Astrocyte of the cerebellum (primary cell): ENCODE measurements around the gene COL16A1.

Experiments
- DNase-seq: peaks from one replicate; pipeline ENCODE4 v3.0.0-alpha.2; 2011; ENCODE audit warnings: low read depth
- H3K4me3 ChIP-seq: 2 replicates; pipeline ENCODE4 v1.5.1; 2011; ENCODE audit warnings: mild to moderate bottlenecking, low read depth, low read length, moderate library complexity
- in situ Hi-C: cut with HindIII; loops from 2 replicates; pipeline ENCODE4 v1.10.0; 2017; ENCODE audit warnings: low sequenced_read_pairs
- TF ChIP-seq, protein P1 (sequence below): IDR thresholded peaks from 2 replicates; pipeline ENCODE4 v1.5.1; 2012; ENCODE audit warnings: low read length, low read depth, moderate library complexity, mild to moderate bottlenecking; ENCODE audit errors: missing control alignments

The COL16A1 gene

DNA sequence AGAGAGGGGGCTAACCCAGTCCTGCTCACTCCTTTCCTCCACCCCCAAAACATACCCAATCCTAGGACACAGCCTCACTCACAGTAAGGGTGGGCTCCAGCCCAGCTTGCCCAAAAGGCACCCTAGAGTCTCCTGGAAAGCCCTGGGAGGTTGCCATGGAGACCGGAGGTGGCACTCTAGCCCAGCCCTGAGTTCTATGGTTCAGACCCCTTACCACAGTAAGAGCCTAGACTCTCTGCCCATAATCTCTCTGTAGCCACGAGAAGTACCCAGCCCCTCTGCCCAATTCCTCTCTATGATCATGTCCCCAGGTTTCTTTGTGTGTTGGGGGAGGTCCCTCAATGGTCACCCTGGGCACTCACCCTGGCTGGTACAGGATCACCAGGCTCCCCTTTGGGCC is 14.4 kb downstream of the COL16A1 start:
- in situ Hi-C loops, result no loop called here
- H3K4me3 ChIP-seq, result no peak overlapping the region
- TF ChIP-seq, protein P1, sequence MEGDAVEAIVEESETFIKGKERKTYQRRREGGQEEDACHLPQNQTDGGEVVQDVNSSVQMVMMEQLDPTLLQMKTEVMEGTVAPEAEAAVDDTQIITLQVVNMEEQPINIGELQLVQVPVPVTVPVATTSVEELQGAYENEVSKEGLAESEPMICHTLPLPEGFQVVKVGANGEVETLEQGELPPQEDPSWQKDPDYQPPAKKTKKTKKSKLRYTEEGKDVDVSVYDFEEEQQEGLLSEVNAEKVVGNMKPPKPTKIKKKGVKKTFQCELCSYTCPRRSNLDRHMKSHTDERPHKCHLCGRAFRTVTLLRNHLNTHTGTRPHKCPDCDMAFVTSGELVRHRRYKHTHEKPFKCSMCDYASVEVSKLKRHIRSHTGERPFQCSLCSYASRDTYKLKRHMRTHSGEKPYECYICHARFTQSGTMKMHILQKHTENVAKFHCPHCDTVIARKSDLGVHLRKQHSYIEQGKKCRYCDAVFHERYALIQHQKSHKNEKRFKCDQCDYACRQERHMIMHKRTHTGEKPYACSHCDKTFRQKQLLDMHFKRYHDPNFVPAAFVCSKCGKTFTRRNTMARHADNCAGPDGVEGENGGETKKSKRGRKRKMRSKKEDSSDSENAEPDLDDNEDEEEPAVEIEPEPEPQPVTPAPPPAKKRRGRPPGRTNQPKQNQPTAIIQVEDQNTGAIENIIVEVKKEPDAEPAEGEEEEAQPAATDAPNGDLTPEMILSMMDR, result no peak
- DNase-seq, result no peak

DNA sequence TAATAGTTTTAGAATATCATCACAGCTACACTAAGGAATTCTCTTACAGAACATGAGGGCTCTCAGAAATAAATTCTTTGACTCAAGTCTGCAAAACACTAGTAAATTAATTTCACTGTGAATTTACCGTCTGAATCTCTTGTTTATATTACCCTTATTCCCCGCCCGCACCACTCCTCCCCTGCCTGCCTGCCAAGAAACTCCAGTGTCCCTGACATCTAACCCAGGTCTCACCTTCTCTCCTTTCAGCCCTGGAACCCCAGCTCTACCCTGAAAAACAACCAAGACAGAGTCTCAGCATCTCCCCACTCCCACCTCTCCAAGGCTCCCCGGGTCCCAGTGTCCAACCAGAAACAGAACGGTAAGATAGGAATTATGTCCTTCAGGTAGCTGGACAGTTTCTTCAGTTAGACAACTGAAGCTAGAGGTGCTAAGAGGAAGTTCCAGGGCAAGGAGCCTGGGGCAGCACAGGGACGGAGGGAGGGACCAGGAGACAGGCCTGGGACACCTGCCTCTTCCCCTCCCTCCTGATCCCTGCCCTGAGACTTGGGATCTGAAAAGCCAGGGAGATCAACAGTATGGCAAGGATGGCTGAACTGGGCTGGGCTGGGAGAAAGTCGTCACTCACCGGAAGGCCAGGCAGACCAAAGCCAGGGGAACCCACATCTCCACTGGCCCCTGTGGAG is 15.4 kb downstream of the COL16A1 start:
- in situ Hi-C loops, result no loop called here
- DNase-seq, result no peak
- TF ChIP-seq, protein P1, result no peak
- H3K4me3 ChIP-seq, result no peak overlapping the region

DNA sequence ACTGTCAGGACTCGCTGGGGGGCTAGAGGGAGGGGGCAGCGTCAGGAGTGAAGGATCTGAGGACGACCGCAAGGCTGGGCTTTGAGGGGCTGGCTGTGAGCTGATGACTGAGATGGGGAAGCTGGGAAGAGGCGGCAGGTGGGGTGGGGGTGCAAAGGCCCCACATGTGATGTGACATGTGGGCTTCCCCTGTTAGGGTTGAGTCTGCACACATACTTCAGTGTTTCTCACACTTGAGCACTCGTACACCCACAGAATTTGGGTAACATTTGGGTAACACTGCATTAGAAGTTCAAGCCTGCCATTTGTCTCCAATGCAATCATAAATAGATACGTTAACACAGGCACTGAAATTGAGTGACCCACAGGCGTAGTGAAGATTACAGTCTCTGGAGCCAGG is 16.2 kb downstream of the COL16A1 start:
- DNase-seq, result no peak
- in situ Hi-C loops, result no loop called here
- no peak overlapping the region for H3K4me3 ChIP-seq
- TF ChIP-seq, protein P1, result no peak

DNA sequence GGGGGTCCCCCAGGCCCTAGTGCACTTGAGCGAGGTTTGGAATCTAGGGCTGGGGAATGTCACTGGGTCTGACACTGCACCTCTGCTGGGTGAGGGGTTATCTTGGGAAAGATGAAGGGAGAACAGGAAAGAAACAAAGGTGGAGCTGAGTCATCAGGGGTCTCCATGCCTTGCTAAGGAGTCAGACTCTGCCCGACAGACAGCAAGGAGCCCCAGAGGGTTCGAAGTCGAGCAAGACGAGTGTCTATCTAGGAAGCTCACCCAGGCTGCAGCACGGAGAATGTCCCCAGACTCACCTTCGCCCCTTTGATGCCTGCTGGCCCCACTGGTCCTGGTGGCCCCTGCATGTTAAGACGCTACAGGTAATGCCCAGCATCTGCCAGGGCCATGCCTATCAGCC is 18.0 kb downstream of the COL16A1 start:
- in situ Hi-C loops, result no loop called here
- H3K4me3 ChIP-seq, result no peak overlapping the region
- DNase-seq, result no peak
- TF ChIP-seq, protein P1, result no peak

DNA sequence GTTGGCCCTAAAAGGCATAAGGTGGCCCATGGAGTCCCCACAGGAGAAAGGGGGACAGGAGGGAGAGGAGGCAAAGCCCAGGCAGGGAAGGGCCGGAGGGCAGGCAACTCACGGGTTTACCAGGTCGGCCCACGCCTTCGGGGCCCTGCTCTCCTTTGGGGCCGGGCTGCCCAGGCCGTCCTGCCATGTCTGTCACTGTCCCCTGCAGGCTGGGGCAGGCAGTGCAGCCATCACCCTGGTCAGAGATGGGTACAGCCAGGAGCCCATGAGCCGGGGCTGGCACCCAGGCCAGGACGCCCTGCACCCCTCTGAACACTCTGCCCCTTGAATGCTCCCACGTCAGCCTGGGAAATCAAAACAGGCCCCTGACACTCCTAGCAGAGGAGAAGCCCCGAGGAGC is 19.8 kb downstream of the COL16A1 start:
- no peak overlapping the region for H3K4me3 ChIP-seq
- DNase-seq, result no peak
- in situ Hi-C loops, result no loop called here

DNA sequence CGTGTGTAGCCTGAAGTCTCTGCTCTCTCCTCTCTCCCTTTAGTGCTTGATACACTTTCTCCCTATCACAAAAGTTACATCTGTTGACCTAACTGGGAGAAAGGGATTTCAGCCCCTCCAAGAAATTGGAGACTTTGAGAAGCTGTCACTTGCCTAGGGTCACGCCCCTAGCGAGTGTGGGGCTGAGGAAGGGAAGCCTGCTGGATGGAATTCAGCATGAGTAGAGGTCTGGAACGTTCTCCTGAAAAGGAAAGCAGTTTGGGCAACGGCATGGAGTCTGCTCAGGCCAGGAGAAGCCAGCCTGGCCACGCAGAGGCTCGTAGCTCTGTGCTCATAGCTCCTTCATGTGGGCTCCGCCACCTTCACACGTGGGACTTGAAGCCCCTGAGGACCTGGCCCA is 22.4 kb downstream of the COL16A1 start:
- in situ Hi-C loops, result no loop called here
- no peak for DNase-seq

More for the DNA sequence above, 19.8 kb downstream of the COL16A1 start:
- TF ChIP-seq, protein P1, result peak; percentile 31

More for the DNA sequence above, 22.4 kb downstream of the COL16A1 start:
- TF ChIP-seq, protein P1, result peak; percentile 18
- no peak overlapping the region for H3K4me3 ChIP-seq
